Liver (tissue), 9 donors: ENCODE data around the gene ZNF423. TPM values are rescaled to one million over a fixed set of nuclear protein-coding genes. Genes with fewer than 3 reads are reported as not detected.

Experiments
- DNase-seq: peaks from one replicate; pipeline ENCODE4 v3.0.0-alpha.2; 2017; ENCODE audit warnings: low spot score
- H3K27ac ChIP-seq, 2 donors: one replicate each; pipeline ENCODE4 v1.7.0; 2013; ENCODE audit warnings: inconsistent platforms in 2 of 2, low read length in 2 of 2, control low read depth in 1 of 2, low read depth in 1 of 2, mild to moderate bottlenecking in 1 of 2
- H3K27me3 ChIP-seq, 4 donors: one replicate each; pipeline versions ENCODE4 v1.6.1 to v1.7.0; 2013; ENCODE audit warnings: low read length in 3 of 4, inconsistent platforms in 1 of 4, mild to moderate bottlenecking in 1 of 4, moderate library complexity in 1 of 4; ENCODE audit not compliant: control insufficient read depth in 4 of 4, insufficient read depth in 4 of 4
- H3K36me3 ChIP-seq, 4 donors: one replicate each; pipeline versions ENCODE4 v1.6.1 to v1.7.0; 2013; ENCODE audit warnings: low read length in 3 of 4, mild to moderate bottlenecking in 3 of 4, low read depth in 1 of 4, moderate library complexity in 1 of 4; ENCODE audit not compliant: control insufficient read depth in 4 of 4, insufficient read depth in 3 of 4
- H3K4me1 ChIP-seq, 4 donors: one replicate each; pipeline versions ENCODE4 v1.6.1 to v1.7.0; 2013; ENCODE audit warnings: low read length in 3 of 4, mild to moderate bottlenecking in 3 of 4, moderate library complexity in 1 of 4; ENCODE audit not compliant: control insufficient read depth in 4 of 4, insufficient read depth in 4 of 4
- H3K4me3 ChIP-seq, 3 donors: one replicate each; pipeline versions ENCODE4 v1.6.1 to v1.7.0; 2013; ENCODE audit warnings: low read length in 3 of 3, control low read depth in 1 of 3, low read depth in 1 of 3, mild to moderate bottlenecking in 1 of 3
- H3K9ac ChIP-seq, 2 donors: one replicate each; pipeline ENCODE4 v1.7.0; 2013; ENCODE audit warnings: low read length in 2 of 2, mild to moderate bottlenecking in 2 of 2, moderate library complexity in 2 of 2, control low read depth in 1 of 2, low read depth in 1 of 2
- H3K9me3 ChIP-seq, 4 donors: one replicate each; pipeline versions ENCODE4 v1.6.1 to v1.7.0; 2013; ENCODE audit warnings: low read length in 3 of 4; ENCODE audit not compliant: control insufficient read depth in 4 of 4
- ATF3 ChIP-seq: IDR thresholded peaks from 2 replicates; pipeline ENCODE4 v1.6.1; 2016; ENCODE audit warnings: antibody characterized with exemption
- CTCF ChIP-seq: fragments of 150-350 bp; IDR thresholded peaks from 2 replicates; pipeline ENCODE4 v1.5.1; 2017; ENCODE audit warnings: improper control_type of control experiment, low read depth, low read length; ENCODE audit not compliant: missing input control
- EGR1 ChIP-seq, 2 donors: IDR thresholded peaks; 2 replicates each; pipeline ENCODE4 v1.6.1; 2016 to 2018; ENCODE audit warnings: antibody characterized with exemption in 2 of 2, low read depth in 2 of 2
- FOXA1 ChIP-seq: IDR thresholded peaks from 2 replicates; pipeline ENCODE4 v1.6.1; 2016; ENCODE audit warnings: antibody characterized with exemption
- FOXA2 ChIP-seq: IDR thresholded peaks from 2 replicates; pipeline ENCODE4 v1.6.1; 2016; ENCODE audit warnings: antibody characterized with exemption
- GABPA ChIP-seq, 2 donors: IDR thresholded peaks in 1 of 2; conservative IDR thresholded peaks in 1 of 2; 2 replicates each; pipeline ENCODE4 v1.6.1; 2016; ENCODE audit warnings: antibody characterized with exemption in 2 of 2, mild to moderate bottlenecking in 1 of 2, moderate library complexity in 1 of 2
- HNF4A ChIP-seq, 2 donors: conservative IDR thresholded peaks; 2 replicates each; pipeline ENCODE4 v1.6.1; 2016; ENCODE audit warnings: antibody characterized with exemption in 2 of 2, mild to moderate bottlenecking in 2 of 2
- HNF4G ChIP-seq: IDR thresholded peaks from 2 replicates; pipeline ENCODE4 v1.6.1; 2016; ENCODE audit warnings: antibody characterized with exemption
- JUND ChIP-seq, 2 donors: IDR thresholded peaks; 2 replicates each; pipeline ENCODE4 v1.6.1; 2016; ENCODE audit warnings: antibody characterized with exemption in 2 of 2
- NR2F2 ChIP-seq: IDR thresholded peaks from 2 replicates; pipeline ENCODE4 v1.6.1; 2016; ENCODE audit warnings: antibody characterized with exemption
- RAD21 ChIP-seq, 2 donors: IDR thresholded peaks; 2 replicates each; pipeline ENCODE4 v1.6.1; 2016; ENCODE audit warnings: antibody characterized with exemption in 2 of 2, mild to moderate bottlenecking in 2 of 2
- REST ChIP-seq: IDR thresholded peaks from 2 replicates; pipeline ENCODE4 v1.6.1; 2016; ENCODE audit warnings: antibody characterized with exemption, mild to moderate bottlenecking
- RXRA ChIP-seq, 2 donors: IDR thresholded peaks; 2 replicates each; pipeline ENCODE4 v1.6.1; 2017 to 2018; ENCODE audit warnings: antibody characterized with exemption in 2 of 2, mild to moderate bottlenecking in 1 of 2
- SP1 ChIP-seq: IDR thresholded peaks from 2 replicates; pipeline ENCODE4 v1.6.1; 2018; ENCODE audit warnings: antibody characterized with exemption, mild to moderate bottlenecking
- TAF1 ChIP-seq: conservative IDR thresholded peaks from 2 replicates; pipeline ENCODE4 v1.6.1; 2016; ENCODE audit warnings: antibody characterized with exemption, mild to moderate bottlenecking
- ZBTB33 ChIP-seq: IDR thresholded peaks from 2 replicates; pipeline ENCODE4 v1.6.1; 2016; ENCODE audit warnings: antibody characterized with exemption
- WGBS: extraction: QIAGEN DNeasy Blood & Tissue Kit; methylation state at CpG from one replicate; pipeline ENCODE4 v1.1.7; 2013; 5-methylcytosine and 5-hydroxymethylcytosine counted together
- polyA plus RNA-seq, 2 donors: library from polyadenylated mRNA; stranded (reverse) in 1 of 2; unstranded in 1 of 2; fragments of 200-250 nt in 1 of 2; fragments of >200 nt in 1 of 2; fragmentation: Nextera tagmentation in 1 of 2; extraction: Ambion mirVana in 1 of 2; gene quantifications; one replicate each; pipeline versions ENCODE4 v1.2.1 to v1.2.3, GENCODE V29; 2013 to 2015
- total RNA-seq, 2 donors: library from RNA; depleted of rRNA; stranded (reverse); fragments of >200 nt; gene quantifications; one replicate each; pipeline ENCODE4 v1.2.3, GENCODE V29; 2014
- donor health status: healthy.
- donor health status: healthy.
- donor health status: healthy.
- donor health status: healthy.
- donor health status: healthy.

The ZNF423 gene
- total and polyA plus RNA-seq, 4 donors = 0.24 to 1.6 (median 0.39) TPM

- WGBS = 93% methylated on average over 10 of the region's 10 CpGs
- Histone ChIP-seq H3K4me1 (peaks cover 4 to 13% (median 11%) of the 10 kb centered on the region in 4 donors), H3K9me3 (no peaks in the 10 kb centered on the region), H3K4me3 (no peak overlapping the region), H3K27ac (no peak overlapping the region), H3K9ac (no peak overlapping the region), H3K27me3 (no peaks in the 10 kb centered on the region), H3K36me3 (no peaks in the 10 kb centered on the region)
- DNase-seq = no peak
- TF ChIP-seq FOXA1 (no peak), FOXA2 (no peak), JUND (IDR thresholded peaks at IDR 0.05) (no peak), EGR1 (IDR thresholded peaks at IDR 0.05; ENCODE audit: low read depth in 2 of 2) (no peak), ATF3 (no peak), SP1 (no peak), TAF1 (no peak), RAD21 (IDR thresholded peaks at IDR 0.05) (no peak), REST (no peak), HNF4G (no peak), ZBTB33 (no peak), HNF4A (conservative IDR thresholded peaks at IDR 0.05) (no peak), CTCF (no peak)
These were observed 356.5 kb downstream of the ZNF423 start for GRCh38 chr16:49499414-49499785.

GRCh38 chr16:49498666-49499413, 357.1 kb downstream of the ZNF423 start:
- 83% methylated on average over 20 of the region's 20 CpGs for WGBS
- Histone ChIP-seq H3K9ac (no peak overlapping the region), H3K27me3 (no peaks in the 10 kb centered on the region), H3K9me3 (no peaks in the 10 kb centered on the region), H3K36me3 (no peaks in the 10 kb centered on the region), H3K27ac (no peak overlapping the region), H3K4me1 (peaks cover 0 to 9% (median 6%) of the 10 kb centered on the region in 4 donors), H3K4me3 (no peak overlapping the region)
- no peak for DNase-seq
- TF ChIP-seq ATF3 (no peak), HNF4G (no peak), GABPA (IDR thresholded peaks at IDR 0.05 in 1 of 2, conservative IDR thresholded peaks at IDR 0.05 in 1 of 2) (no peak), RAD21 (IDR thresholded peaks at IDR 0.05) (no peak), CTCF (no peak), TAF1 (no peak), REST (no peak), NR2F2 (no peak), HNF4A (conservative IDR thresholded peaks at IDR 0.05) (no peak), RXRA (IDR thresholded peaks at IDR 0.05) (no peak), FOXA2 (no peak)
